ENCODE data around the gene SLC39A8.

SLC39A8 gene

DNA sequence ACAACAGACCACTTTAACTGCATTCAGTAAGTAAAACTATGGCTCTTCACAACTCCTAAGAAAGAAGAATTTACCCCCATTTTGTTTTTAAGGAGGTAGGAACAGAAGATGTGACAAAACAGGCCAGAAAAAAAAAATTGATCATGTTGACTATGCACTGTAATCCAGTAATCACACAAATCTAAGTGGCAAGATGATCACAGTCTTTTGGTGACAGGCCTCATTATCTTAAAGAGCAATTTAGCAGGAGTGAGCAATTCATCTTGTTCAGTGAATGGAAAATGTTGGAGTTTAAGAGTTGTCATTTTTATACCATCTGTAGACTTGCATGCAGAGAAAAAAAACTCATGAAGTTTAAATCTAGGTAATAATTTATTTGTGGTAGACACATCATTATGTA lies 115.1 kb downstream of the SLC39A8 start:
- DNase-seq (ENCODE audit: low read depth in 2 of 2): no peak

DNA sequence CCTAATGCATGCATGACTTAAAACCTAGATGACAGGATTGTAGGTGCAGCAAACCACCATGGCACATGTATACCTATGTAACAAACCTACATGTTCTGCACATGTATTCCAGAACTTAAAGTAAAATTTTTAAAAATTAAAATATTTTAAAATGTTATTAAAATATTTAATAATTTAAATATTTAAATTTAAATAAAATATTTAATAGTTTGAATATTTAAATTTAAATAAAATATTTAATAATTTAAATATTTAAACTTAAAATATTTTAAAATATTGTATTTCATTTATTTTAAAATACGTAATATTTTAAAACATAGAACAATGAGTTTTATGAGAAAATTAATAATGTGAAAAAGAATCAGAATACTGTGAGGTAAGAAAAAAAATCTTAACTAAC lies 117.9 kb downstream of the SLC39A8 start:
- DNase-seq (ENCODE audit: low read depth in 2 of 2): no peak

DNA sequence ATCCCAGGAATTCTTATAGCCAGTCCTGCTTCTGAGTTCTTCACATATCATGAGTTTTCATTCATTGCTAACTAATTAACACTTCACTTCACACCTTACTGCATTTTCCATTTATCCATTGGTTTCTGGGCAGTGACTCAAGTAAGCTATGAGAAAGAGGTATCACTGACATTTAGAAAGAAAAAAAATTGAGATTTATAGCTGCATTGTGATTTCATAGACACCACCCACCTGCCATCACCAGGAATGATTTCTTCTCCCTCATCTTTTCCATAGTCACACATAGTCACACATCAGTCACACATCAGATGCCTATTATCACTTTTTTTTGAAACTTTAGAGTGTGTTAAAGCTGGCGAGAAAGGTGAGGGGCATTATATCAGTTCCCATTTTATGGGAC lies 121.8 kb downstream of the SLC39A8 start:
- DNase-seq (ENCODE audit: low read depth in 2 of 2): no peak

DNA sequence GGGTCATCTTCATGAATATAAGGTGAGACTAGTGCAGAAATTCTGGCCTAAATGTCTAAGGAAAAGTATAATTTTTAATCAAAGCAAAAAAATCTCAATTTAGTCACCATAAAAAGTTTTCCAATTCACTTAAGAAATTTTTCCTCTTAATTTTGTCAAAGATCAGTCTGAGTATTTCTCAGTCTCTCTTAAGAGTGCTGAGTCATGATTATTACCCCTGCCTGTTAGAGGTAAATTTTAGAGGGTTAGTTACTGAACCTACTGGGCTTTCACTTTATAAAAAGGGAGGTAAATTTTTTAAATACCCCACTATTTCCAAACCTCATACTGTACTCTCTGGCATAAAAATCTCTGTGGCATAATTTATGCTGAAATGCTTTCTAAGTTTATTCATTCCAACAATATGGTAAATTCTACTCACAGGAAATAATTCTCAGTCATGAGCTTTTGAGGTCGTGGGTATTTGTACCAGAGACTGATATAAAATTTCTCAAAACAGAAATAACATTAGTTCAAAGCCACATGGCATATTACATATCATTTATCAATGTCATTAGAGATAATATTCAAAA lies 122.4 kb downstream of the SLC39A8 start:
- no peak for DNase-seq (ENCODE audit: low read depth in 2 of 2)

DNA sequence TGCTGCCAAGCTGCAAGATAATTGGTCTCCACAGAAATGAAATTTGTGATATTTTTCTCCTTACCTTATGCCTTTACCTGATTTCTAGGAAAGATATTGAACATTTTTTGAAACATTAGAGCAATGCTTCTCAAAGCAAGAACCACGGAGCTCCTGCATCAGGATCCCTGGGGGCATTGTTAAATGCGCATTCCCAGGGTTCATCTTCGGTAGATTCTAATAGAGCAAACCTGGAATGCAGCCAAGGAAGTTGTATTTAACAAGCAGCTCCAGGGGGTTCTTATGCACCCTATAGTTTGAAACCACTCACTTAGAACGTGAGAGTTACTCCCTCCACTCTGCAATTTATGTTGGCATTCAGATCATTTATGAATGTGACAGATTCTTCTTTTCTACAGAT lies 126.2 kb downstream of the SLC39A8 start:
- DNase-seq (ENCODE audit: low read depth in 2 of 2): no peak

DNA sequence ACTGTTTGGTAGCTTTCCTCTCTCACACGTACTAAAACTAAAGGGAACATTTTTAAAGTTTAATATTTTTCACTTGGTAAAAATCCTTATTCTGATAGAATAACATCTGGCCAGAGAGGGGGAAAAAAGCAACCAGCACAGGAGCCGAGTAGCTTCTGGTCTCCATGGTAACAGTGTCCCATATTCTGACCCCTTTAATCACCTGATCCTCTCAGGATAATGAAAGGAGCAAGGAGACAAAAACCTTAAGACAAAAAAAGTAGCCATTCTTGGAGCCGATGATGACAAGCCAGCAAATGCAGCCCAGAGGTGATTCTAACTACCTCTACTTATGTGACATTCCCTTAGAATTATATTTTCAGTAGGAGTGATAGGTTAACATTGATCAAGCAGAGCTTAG lies 126.6 kb downstream of the SLC39A8 start:
- no peak for DNase-seq (ENCODE audit: low read depth in 2 of 2)

DNA sequence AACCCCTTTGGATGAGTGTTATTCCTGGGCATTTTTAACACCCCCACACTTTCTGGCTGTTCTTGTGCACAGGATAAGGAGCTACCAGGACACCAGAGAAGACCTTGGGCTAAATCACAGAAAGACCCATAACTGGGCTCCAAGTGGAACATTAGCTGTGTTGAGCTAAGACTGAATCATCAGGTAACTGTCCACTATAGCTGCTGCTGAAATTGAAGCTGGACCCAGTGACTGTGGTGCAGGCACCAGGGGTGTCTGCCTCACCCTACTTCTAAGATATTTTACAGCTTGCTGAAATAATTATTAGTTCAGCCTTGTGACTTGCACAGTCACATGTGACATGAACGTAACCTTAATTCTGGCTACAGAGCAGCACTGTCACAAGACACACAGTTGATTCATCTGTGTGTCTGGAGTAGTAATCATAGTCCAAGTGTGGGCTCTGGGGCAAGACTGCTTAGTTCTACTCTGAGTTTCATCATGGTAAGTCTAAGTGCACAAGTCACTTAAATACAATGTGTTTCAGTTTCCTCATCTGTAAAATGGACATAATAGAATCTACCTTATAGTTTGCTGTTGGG lies 127.4 kb downstream of the SLC39A8 start:
- no peak for DNase-seq (ENCODE audit: low read depth in 2 of 2)

DNA sequence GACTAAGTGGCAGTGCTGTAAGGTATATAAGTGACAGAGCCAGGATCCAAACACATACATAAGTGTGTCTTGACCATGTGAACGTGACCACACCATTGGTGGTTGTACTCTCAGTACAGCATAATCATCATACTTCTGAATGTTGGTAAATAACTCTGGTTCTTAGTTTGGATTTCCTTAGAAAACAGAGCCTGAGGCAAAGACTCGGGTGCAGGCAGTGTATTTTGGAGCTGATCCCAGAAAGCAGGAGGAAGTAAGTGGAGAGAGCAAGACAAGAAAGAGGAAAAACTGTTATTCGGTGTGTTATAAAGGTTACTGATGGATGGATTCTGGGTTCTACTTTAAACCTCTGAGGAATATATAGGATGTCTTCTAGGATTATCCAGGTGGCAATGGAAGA lies 127.9 kb downstream of the SLC39A8 start:
- no peak for DNase-seq (ENCODE audit: low read depth in 2 of 2)

DNA sequence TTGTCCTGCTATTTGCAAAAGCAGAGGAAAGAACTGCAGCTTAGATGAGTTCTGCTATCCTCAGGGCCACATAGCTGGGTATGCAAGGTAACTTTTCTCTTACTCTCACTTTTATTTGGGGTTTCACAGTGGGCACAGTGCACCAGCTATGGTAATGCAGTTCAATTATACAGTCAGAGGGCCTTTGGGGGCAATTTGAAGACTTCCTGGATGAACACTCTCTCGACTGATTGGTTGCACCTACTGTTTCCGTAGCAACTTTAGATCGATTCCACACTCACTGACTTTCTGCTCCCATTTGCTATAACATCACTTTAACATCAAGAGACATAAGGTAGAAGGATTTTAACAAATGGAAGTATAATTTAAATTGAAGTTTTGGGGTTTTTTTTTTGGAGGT lies 128.6 kb downstream of the SLC39A8 start:
- no peak for DNase-seq (ENCODE audit: low read depth in 2 of 2)

DNA sequence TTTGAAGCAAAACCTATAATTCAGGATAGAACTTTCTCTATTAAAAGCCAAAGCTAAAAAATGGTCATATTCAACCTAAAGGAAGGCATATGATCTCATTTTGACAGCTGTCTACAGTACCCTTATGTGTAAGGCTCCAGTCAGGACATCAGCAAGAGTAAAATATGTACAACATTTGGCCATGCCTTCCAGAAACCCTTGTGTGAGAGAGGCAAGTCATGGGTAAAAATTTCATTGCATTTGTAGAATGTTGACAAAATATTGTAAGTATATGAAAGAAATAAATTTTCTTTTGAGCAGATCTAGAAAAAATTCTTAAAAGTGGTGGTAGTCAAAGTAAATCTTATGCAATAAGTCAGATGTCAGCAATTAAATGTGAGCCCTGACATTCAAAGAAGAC lies 132.3 kb downstream of the SLC39A8 start:
- no peak for DNase-seq (ENCODE audit: low read depth in 2 of 2)

Data from fibroblast of skin of left biceps (primary cell).